DND-41 (cell line): ENCODE measurements around the gene COMMD10.

Experiments
- EZH2 ChIP-seq: IDR thresholded peaks from 3 replicates; pipeline ENCODE4 v1.6.1; 2012; ENCODE audit warnings: borderline replicate concordance, low read depth, mild to moderate bottlenecking, moderate library complexity, low read length, inconsistent platforms; ENCODE audit not compliant: severe bottlenecking
- TF ChIP-seq, protein P1 (sequence below): IDR thresholded peaks from 2 replicates; pipeline ENCODE4 v1.5.1; 2012; ENCODE audit warnings: borderline replicate concordance, low read length, moderate library complexity, mild to moderate bottlenecking; ENCODE audit not compliant: poor library complexity, severe bottlenecking; ENCODE audit errors: extremely low read depth

GRCh38 chr5:116340799-116341198 is 256.0 kb downstream of the COMMD10 start:
- TF ChIP-seq, protein P1, sequence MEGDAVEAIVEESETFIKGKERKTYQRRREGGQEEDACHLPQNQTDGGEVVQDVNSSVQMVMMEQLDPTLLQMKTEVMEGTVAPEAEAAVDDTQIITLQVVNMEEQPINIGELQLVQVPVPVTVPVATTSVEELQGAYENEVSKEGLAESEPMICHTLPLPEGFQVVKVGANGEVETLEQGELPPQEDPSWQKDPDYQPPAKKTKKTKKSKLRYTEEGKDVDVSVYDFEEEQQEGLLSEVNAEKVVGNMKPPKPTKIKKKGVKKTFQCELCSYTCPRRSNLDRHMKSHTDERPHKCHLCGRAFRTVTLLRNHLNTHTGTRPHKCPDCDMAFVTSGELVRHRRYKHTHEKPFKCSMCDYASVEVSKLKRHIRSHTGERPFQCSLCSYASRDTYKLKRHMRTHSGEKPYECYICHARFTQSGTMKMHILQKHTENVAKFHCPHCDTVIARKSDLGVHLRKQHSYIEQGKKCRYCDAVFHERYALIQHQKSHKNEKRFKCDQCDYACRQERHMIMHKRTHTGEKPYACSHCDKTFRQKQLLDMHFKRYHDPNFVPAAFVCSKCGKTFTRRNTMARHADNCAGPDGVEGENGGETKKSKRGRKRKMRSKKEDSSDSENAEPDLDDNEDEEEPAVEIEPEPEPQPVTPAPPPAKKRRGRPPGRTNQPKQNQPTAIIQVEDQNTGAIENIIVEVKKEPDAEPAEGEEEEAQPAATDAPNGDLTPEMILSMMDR, result no peak
- no peak for TF ChIP-seq EZH2
